Stimulated activated CD4-positive, alpha-beta T cell treated with anti-CD3 and anti-CD28 coated beads, Interleukin-4, amount 100 ng/mL, for 1 hour (primary cell): Measurements from ENCODE around the gene MARCOL.

Experiments used
- DNase-seq: peaks from one replicate; pipeline ENCODE4 v3.0.0-alpha.2; 2020

Gene MARCOL

GRCh38 chr5:148238418-148238794, at the start of gene MARCOL:
Gene MARCOL, plus strand, starts transcription at chr5:148238525. Its CDS starts 73 bp downstream, at chr5:148238598.
- DNase-seq, result no peak

GRCh38 chr5:148191010-148191409, 47.3 kb upstream of the MARCOL start:
- DNase-seq, result no peak

GRCh38 chr5:148193202-148193601, 45.1 kb upstream of the MARCOL start:
- no peak for DNase-seq

- no peak for DNase-seq
Observed at GRCh38 chr5:148201151-148201550, 37.2 kb upstream of the MARCOL start.

GRCh38 chr5:148202531-148203203, 35.7 kb upstream of the MARCOL start, which contains the start of gene SPINK6:
Gene SPINK6, plus strand, starts transcription at chr5:148203042. Its CDS starts 55 bp downstream, at chr5:148203097.
- DNase-seq, result no peak

- no peak for DNase-seq
Observed at GRCh38 chr5:148205044-148205806, 33.1 kb upstream of the MARCOL start.

GRCh38 chr5:148205865-148206264, 32.5 kb upstream of the MARCOL start:
- no peak for DNase-seq

GRCh38 chr5:148206620-148207019, 31.7 kb upstream of the MARCOL start:
- DNase-seq, result no peak

- no peak for DNase-seq
Observed at GRCh38 chr5:148208226-148208625, 30.1 kb upstream of the MARCOL start.

GRCh38 chr5:148209151-148209770, 29.1 kb upstream of the MARCOL start:
- DNase-seq, result no peak

GRCh38 chr5:148214665-148215185, 23.6 kb upstream of the MARCOL start:
- no peak for DNase-seq

- DNase-seq, result no peak
Observed at GRCh38 chr5:148221508-148221907, 16.8 kb upstream of the MARCOL start.

GRCh38 chr5:148224117-148224742, 14.1 kb upstream of the MARCOL start:
- no peak for DNase-seq

GRCh38 chr5:148228392-148228984, 9.8 kb upstream of the MARCOL start:
- DNase-seq, result no peak

- DNase-seq, result no peak
Observed at GRCh38 chr5:148229840-148230239, 8.5 kb upstream of the MARCOL start.

GRCh38 chr5:148230240-148230639, 8.1 kb upstream of the MARCOL start:
- no peak for DNase-seq

- DNase-seq, result no peak
Observed at GRCh38 chr5:148237785-148238417, 424 bp upstream of the MARCOL start.

- DNase-seq, result no peak
Observed at GRCh38 chr5:148248894-148249293, 10.6 kb downstream of the MARCOL start.

- DNase-seq, result no peak
Observed at GRCh38 chr5:148255456-148255855, 17.1 kb downstream of the MARCOL start.

GRCh38 chr5:148259288-148259687, 21.0 kb downstream of the MARCOL start:
- DNase-seq, result no peak

- DNase-seq, result no peak
Observed at GRCh38 chr5:148261221-148261620, 22.9 kb downstream of the MARCOL start.

GRCh38 chr5:148267962-148268361, 29.6 kb downstream of the MARCOL start:
- no peak for DNase-seq
